CD4-positive, alpha-beta T cell treated with Interleukin-15 for 1 hour (primary cell): Measurements from ENCODE around the gene COPZ1.

Experiments used
- DNase-seq: peaks from one replicate; pipeline ENCODE4 v3.0.0-alpha.2; 2020

The COPZ1 gene

GRCh38 chr12:54379398-54380201, 54.7 kb downstream of the COPZ1 start:
- peak; percentile 86 for DNase-seq

GRCh38 chr12:54381136-54381535, 56.2 kb downstream of the COPZ1 start:
- DNase-seq: no peak

- peak; percentile 83 for DNase-seq
Measured at GRCh38 chr12:54383041-54383609, 58.2 kb downstream of the COPZ1 start.

- peak; percentile 78 for DNase-seq
Measured at GRCh38 chr12:54384591-54385041, 59.7 kb downstream of the COPZ1 start, which contains the start of gene ZNF385A. Gene ZNF385A, minus strand, starts transcription at chr12:54384733. Its CDS starts 219 bp downstream, at chr12:54384514.

GRCh38 chr12:54385251-54385914, 60.5 kb downstream of the COPZ1 start:
- DNase-seq: peak; percentile 66

GRCh38 chr12:54386403-54387113, 61.6 kb downstream of the COPZ1 start:
- no peak for DNase-seq

GRCh38 chr12:54387114-54387467, 62.2 kb downstream of the COPZ1 start:
- DNase-seq: no peak

GRCh38 chr12:54388237-54389133, 63.6 kb downstream of the COPZ1 start:
- DNase-seq: no peak

- DNase-seq: no peak
Measured at GRCh38 chr12:54389134-54389508, 64.2 kb downstream of the COPZ1 start.

GRCh38 chr12:54389607-54390175, 64.8 kb downstream of the COPZ1 start:
- DNase-seq: no peak

- no peak for DNase-seq
Measured at GRCh38 chr12:54390176-54390667, 65.3 kb downstream of the COPZ1 start.

GRCh38 chr12:54390668-54391551, 66.0 kb downstream of the COPZ1 start:
- peak; percentile 80 for DNase-seq

GRCh38 chr12:54392485-54393206, 67.7 kb downstream of the COPZ1 start:
- no peak for DNase-seq

GRCh38 chr12:54393207-54393609, 68.3 kb downstream of the COPZ1 start:
- no peak for DNase-seq

GRCh38 chr12:54393743-54394142, 68.8 kb downstream of the COPZ1 start:
- no peak for DNase-seq

GRCh38 chr12:54394281-54394719, 69.4 kb downstream of the COPZ1 start:
- no peak for DNase-seq

- DNase-seq: no peak
Measured at GRCh38 chr12:54394986-54395385, 70.1 kb downstream of the COPZ1 start.

GRCh38 chr12:54395545-54395944, 70.6 kb downstream of the COPZ1 start:
- no peak for DNase-seq

- DNase-seq: no peak
Measured at GRCh38 chr12:54397157-54397556, 72.2 kb downstream of the COPZ1 start.

GRCh38 chr12:54398218-54398617, 73.3 kb downstream of the COPZ1 start:
- DNase-seq: no peak
